SK-N-SH treated with all-trans-retinoic acid at 6 μM for 48 hours (cell line): ENCODE data around the gene PLXND1.

Source experiments
- CREB5 ChIP-seq: fragments of 250-450 bp; sonication (Bioruptor Pico); IDR thresholded peaks from 2 replicates; pipeline ENCODE4 v1.5.1; 2020; ENCODE audit warnings: low read depth, mild to moderate bottlenecking, moderate library complexity
- PATZ1 ChIP-seq: fragments of 250-450 bp; sonication (Bioruptor Pico); IDR thresholded peaks from 2 replicates; pipeline ENCODE4 v1.8.0; 2020; ENCODE audit warnings: mild to moderate bottlenecking, moderate library complexity, borderline replicate concordance
- PPARA ChIP-seq: fragments of 250-450 bp; sonication (Bioruptor Pico); IDR thresholded peaks from 2 replicates; pipeline ENCODE4 v1.5.0; 2020; ENCODE audit warnings: mild to moderate bottlenecking, borderline replicate concordance
- RARB ChIP-seq: fragments of 250-450 bp; sonication (Bioruptor Pico); IDR thresholded peaks from 2 replicates; pipeline ENCODE4 v1.8.0; 2021; ENCODE audit warnings: mild to moderate bottlenecking, moderate library complexity
- ZFP3 ChIP-seq: fragments of 250-450 bp; sonication (Bioruptor Pico); IDR thresholded peaks from 2 replicates; pipeline ENCODE4 v1.5.0; 2020; ENCODE audit warnings: mild to moderate bottlenecking, moderate library complexity

DNA sequence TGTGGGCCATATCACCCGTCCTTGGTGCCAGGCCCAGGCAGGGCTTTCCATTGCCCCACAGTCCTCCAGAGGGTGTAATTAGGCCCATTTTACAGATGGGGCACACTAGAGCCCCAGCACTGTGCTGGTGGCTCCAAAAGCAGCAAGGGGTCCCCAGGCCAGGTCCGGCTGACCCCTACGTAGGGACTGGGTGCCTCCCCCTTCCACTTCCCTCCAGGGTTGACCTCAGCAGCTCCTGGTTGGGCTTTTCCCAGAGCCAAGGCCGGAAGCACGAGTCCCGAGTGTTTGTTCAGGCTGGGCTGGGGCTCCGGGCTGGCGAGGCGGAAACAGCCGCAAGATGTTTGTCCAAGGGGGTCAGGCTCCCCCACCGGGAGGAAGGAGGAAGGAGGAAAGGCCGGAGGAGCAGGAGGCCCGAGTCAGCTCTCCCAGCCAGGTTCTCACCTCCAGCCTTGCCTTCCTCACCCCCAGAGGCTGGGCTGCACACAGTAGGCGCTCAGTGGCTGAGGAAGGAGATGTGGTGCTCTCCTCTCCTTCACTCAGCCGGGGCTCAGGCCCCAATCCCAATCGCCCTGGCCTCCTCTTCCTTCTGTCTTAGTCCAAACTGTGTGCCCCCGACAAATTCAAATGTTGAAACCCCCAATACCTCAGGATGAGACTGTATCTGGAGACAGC is 17.1 kb upstream of the PLXND1 start:
- TF ChIP-seq PPARA (no peak), PATZ1 (CRISPR knock-in tag) (no peak), RARB (no peak), ZFP3 (CRISPR knock-in tag) (no peak), CREB5 (CRISPR knock-in tag) (no peak)
